PFSK-1 (cell line): Measurements from ENCODE around the gene MYO5B.

Source experiments
- FOXP2 ChIP-seq: optimal IDR thresholded peaks from 2 replicates; pipeline ENCODE3; 2011; ENCODE audit warnings: borderline replicate concordance, control low read depth, inconsistent platforms; ENCODE audit not compliant: insufficient read depth; ENCODE audit errors: extremely low read length, extremely low read depth
- POLR2AphosphoS5 ChIP-seq: IDR thresholded peaks from 2 replicates; pipeline ENCODE4 v1.6.1; 2012; ENCODE audit warnings: low read depth, mild to moderate bottlenecking, control low read depth, low read length, moderate library complexity
- REST ChIP-seq, 2 experiments: IDR thresholded peaks; 2 replicates each; pipeline versions ENCODE4 v1.6.1 to v1.8.0; 2011 to 2012; ENCODE audit warnings: low read depth in 2 of 2, low read length in 2 of 2, control low read depth in 1 of 2, inconsistent platforms in 1 of 2, mild to moderate bottlenecking in 1 of 2, moderate library complexity in 1 of 2; ENCODE audit not compliant: insufficient read depth in 1 of 2
- SIN3A ChIP-seq: IDR thresholded peaks from 2 replicates; pipeline ENCODE4 v1.6.1; 2012; ENCODE audit warnings: mild to moderate bottlenecking, low read length, moderate library complexity, borderline replicate concordance; ENCODE audit not compliant: insufficient read depth
- TAF1 ChIP-seq: IDR thresholded peaks from 2 replicates; pipeline ENCODE4 v1.6.1; 2012; ENCODE audit warnings: low read length, control low read depth, borderline replicate concordance; ENCODE audit not compliant: insufficient read depth

The MYO5B gene

GRCh38 chr18:49845629-49846360 lies 349.2 kb downstream of the MYO5B start:
- TF ChIP-seq POLR2AphosphoS5 = no peak
- no peak for TF ChIP-seq SIN3A
- no peak for TF ChIP-seq REST (IDR thresholded peaks at IDR 0.05; ENCODE audit: insufficient read depth in 1 of 2, low read depth in 2 of 2, low read length in 2 of 2)
- TF ChIP-seq FOXP2 = no peak
- TF ChIP-seq TAF1 = no peak

- no peak for TF ChIP-seq REST (IDR thresholded peaks at IDR 0.05; ENCODE audit: insufficient read depth in 1 of 2, low read depth in 2 of 2, low read length in 2 of 2)
- no peak for TF ChIP-seq TAF1
- no peak for TF ChIP-seq POLR2AphosphoS5
- TF ChIP-seq FOXP2 = no peak
- TF ChIP-seq SIN3A = no peak
Observed at GRCh38 chr18:49844903-49845302, 350.0 kb downstream of the MYO5B start.

- TF ChIP-seq FOXP2 (no peak), REST (IDR thresholded peaks at IDR 0.05; ENCODE audit: insufficient read depth in 1 of 2, low read depth in 2 of 2, low read length in 2 of 2) (no peak), SIN3A (no peak), POLR2AphosphoS5 (no peak), TAF1 (no peak)
Observed at GRCh38 chr18:49843778-49844625, 350.9 kb downstream of the MYO5B start.

GRCh38 chr18:49843131-49843530 lies 351.8 kb downstream of the MYO5B start:
- TF ChIP-seq POLR2AphosphoS5 (no peak), FOXP2 (no peak), TAF1 (no peak), SIN3A (no peak)

GRCh38 chr18:49842656-49843055 lies 352.3 kb downstream of the MYO5B start:
- TF ChIP-seq FOXP2 (no peak), POLR2AphosphoS5 (no peak), REST (IDR thresholded peaks at IDR 0.05; ENCODE audit: insufficient read depth in 1 of 2, low read depth in 2 of 2, low read length in 2 of 2) (no peak), SIN3A (no peak), TAF1 (no peak)
